ENCODE data around the gene HPSE2. TPM values are rescaled to one million over a fixed set of nuclear protein-coding genes. Genes with fewer than 3 reads are reported as not detected.
"Not testable (repeated sequence)": the region's sequence is repeated elsewhere in the genome, so short reads cannot be mapped to it uniquely, and the experiment has no call there.

Gene HPSE2
- total RNA-seq, 1 donor from 2014 or later = not detected

GRCh38 chr10:99143651-99144050, 92.0 kb downstream of the HPSE2 start:
- intact Hi-C loops (cut with DNase I) = no loop called here
- Histone ChIP-seq H3K36me3 (no peaks in the 10 kb centered on the region), H3K4me3 (no peak overlapping the region), H3K27ac (no peak overlapping the region), H3K9me3 (no peaks in the 10 kb centered on the region), H3K4me1 (no peaks in the 10 kb centered on the region), H3K27me3 (no peaks in the 10 kb centered on the region)
- no peak for TF ChIP-seq CTCF (IDR thresholded peaks at IDR 0.05)
- no peak for DNase-seq (ENCODE audit: low spot score in 2 of 2)

GRCh38 chr10:99143011-99143410, 92.6 kb downstream of the HPSE2 start:
- DNase-seq (ENCODE audit: low spot score in 2 of 2) = no peak
- H3K4me3 ChIP-seq = no peak overlapping the region
- no peak for TF ChIP-seq CTCF (IDR thresholded peaks at IDR 0.05)
- H3K27me3 ChIP-seq = no peaks in the 10 kb centered on the region
- H3K9me3 ChIP-seq = no peaks in the 10 kb centered on the region
- no peak overlapping the region for H3K27ac ChIP-seq
- H3K4me1 ChIP-seq = no peaks in the 10 kb centered on the region
- intact Hi-C loops (cut with DNase I) = no loop called here
- H3K36me3 ChIP-seq = no peaks in the 10 kb centered on the region

GRCh38 chr10:99132897-99133296, 102.8 kb downstream of the HPSE2 start:
- intact Hi-C loops (cut with DNase I); H3K4me3 ChIP-seq; H3K27me3 ChIP-seq; H3K4me1 ChIP-seq; H3K27ac ChIP-seq; H3K9me3 ChIP-seq; H3K36me3 ChIP-seq; DNase-seq (ENCODE audit: low spot score in 2 of 2): not testable (repeated sequence)

GRCh38 chr10:99125879-99126278, 109.8 kb downstream of the HPSE2 start:
- intact Hi-C loops (cut with DNase I) = no loop called here

GRCh38 chr10:99124376-99124775, 111.3 kb downstream of the HPSE2 start:
- peak; percentile 29 to 76 for DNase-seq (ENCODE audit: low spot score in 2 of 2)
- intact Hi-C loops (cut with DNase I) = loop anchor here (5.0 kb wide), 1 partner anchor 152 kb away; no protein-coding TSS in a partner anchor
- H3K27me3 ChIP-seq = no peaks in the 10 kb centered on the region
- no peak for TF ChIP-seq CTCF (IDR thresholded peaks at IDR 0.05)
- H3K27ac ChIP-seq = peak overlapping the region; percentile 7 to 19
- no peaks in the 10 kb centered on the region for H3K4me1 ChIP-seq
- H3K9me3 ChIP-seq = no peaks in the 10 kb centered on the region
- H3K4me3 ChIP-seq = no peak overlapping the region
- H3K36me3 ChIP-seq = no peaks in the 10 kb centered on the region

More at GRCh38 chr10:99125879-99126278, 109.8 kb downstream of the HPSE2 start:
- Histone ChIP-seq H3K36me3 (no peaks in the 10 kb centered on the region), H3K4me1 (no peaks in the 10 kb centered on the region), H3K27me3 (no peaks in the 10 kb centered on the region), H3K4me3 (no peak overlapping the region), H3K9me3 (no peaks in the 10 kb centered on the region), H3K27ac (no peak overlapping the region)
- TF ChIP-seq CTCF (IDR thresholded peaks at IDR 0.05) = no peak
- no peak for DNase-seq (ENCODE audit: low spot score in 2 of 2)

GRCh38 chr10:99123851-99124250, 111.8 kb downstream of the HPSE2 start:
- Histone ChIP-seq H3K27ac (peak overlapping the region; percentile 7 to 19), H3K36me3 (no peaks in the 10 kb centered on the region), H3K4me1 (no peaks in the 10 kb centered on the region), H3K27me3 (no peaks in the 10 kb centered on the region), H3K9me3 (no peaks in the 10 kb centered on the region), H3K4me3 (no peak overlapping the region)
- no peak for TF ChIP-seq CTCF (IDR thresholded peaks at IDR 0.05)
- DNase-seq (ENCODE audit: low spot score in 2 of 2) = no peak
- intact Hi-C loops (cut with DNase I) = loop anchor here (5.0 kb wide), 1 partner anchor 152 kb away; no protein-coding TSS in a partner anchor
